ENCODE results near the gene FADS6.

The FADS6 gene, protein sequence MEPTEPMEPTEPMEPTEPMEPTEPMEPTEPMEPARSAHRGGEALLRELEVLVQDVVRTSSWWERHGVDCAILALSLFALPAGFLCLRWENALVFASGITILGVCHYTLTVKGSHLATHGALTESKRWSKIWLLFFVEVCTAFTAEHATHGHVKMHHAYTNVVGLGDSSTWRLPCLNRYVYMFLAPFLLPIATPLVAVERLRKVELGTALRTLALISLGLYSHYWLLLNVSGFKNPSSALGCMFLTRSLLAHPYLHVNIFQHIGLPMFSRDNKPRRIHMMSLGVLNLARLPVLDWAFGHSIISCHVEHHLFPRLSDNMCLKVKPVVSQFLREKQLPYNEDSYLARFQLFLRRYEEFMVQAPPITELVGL

GRCh38 chr17:74892974-74893911, at the start of gene FADS6:
TSS of gene FADS6 (minus strand) at chr17:74893633. CDS start at chr17:74893595, 38 bp downstream.
- Mint-ChIP-seq H3K4me1 (peaks cover 4% of the 10 kb centered on the region), H3K27me3 (peaks cover 82% of the 10 kb centered on the region), H3K9me3 (no peaks in the 10 kb centered on the region), H3K36me3 (no peaks in the 10 kb centered on the region), H3K4me3 (peak within 1 kb of the TSS; percentile 37), H3K27ac (peak within 1 kb of the TSS; percentile 68)
- CTCF ChIA-PET = no interaction called here
- DNase-seq = peak; percentile 32

DNA sequence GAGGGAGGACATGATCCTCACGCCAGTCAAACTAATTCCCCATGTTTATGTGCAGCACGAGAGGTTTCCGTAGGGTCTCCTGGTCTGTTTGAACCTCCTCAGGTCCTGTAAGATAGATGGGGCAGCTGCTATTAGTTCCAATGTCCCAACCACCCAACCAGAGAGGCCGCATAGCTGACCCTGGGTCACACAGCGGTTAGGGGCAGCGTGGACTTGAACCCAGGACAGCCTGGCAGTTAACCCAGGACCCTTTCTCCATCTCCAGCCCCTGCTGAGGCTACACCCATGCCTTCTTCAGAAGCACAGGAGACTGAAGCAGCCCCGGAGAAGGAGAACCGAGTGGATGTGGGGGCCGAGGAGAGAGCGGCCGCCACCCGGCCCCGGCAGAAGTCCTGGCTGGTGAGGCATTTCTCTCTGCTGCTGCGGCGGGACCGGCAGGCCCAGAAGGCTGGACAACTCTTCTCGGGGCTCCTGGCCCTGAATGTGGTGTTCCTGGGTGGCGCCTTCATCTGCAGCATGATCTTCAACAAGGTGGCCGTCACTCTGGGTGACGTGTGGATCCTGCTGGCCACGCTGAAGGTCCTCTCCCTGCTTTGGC, 47.8 kb upstream of the FADS6 start:
- CTCF ChIA-PET = no interaction called here

GRCh38 chr17:74939534-74939933, 46.1 kb upstream of the FADS6 start:
- CTCF ChIA-PET = interaction anchor here (0.9 to 1.2 kb wide), 2 partner anchors 22 to 49 kb away, joined by 3 read pairs; no protein-coding TSS in a partner anchor
- no peak for DNase-seq
- Mint-ChIP-seq H3K4me3 (no peak overlapping the region), H3K36me3 (no peaks in the 10 kb centered on the region), H3K27ac (no peak overlapping the region), H3K9me3 (no peaks in the 10 kb centered on the region), H3K27me3 (peaks cover 96% of the 10 kb centered on the region), H3K4me1 (no peaks in the 10 kb centered on the region)

More for the DNA sequence above, 47.8 kb upstream of the FADS6 start:
- no peaks in the 10 kb centered on the region for H3K4me1 Mint-ChIP-seq
- no peaks in the 10 kb centered on the region for H3K36me3 Mint-ChIP-seq
- no peaks in the 10 kb centered on the region for H3K9me3 Mint-ChIP-seq
- H3K27ac Mint-ChIP-seq = no peak overlapping the region
- DNase-seq = no peak
- H3K27me3 Mint-ChIP-seq = peaks cover 94% of the 10 kb centered on the region
- no peak overlapping the region for H3K4me3 Mint-ChIP-seq

GRCh38 chr17:74938194-74938950, 44.9 kb upstream of the FADS6 start:
- Mint-ChIP-seq H3K9me3 (no peaks in the 10 kb centered on the region), H3K4me3 (no peak overlapping the region), H3K27ac (no peak overlapping the region), H3K36me3 (no peaks in the 10 kb centered on the region), H3K27me3 (peaks cover 96% of the 10 kb centered on the region), H3K4me1 (no peaks in the 10 kb centered on the region)
- CTCF ChIA-PET = interaction anchor here (1.1 to 1.2 kb wide), 2 partner anchors 22 to 23 kb away, joined by 3 read pairs; no protein-coding TSS in a partner anchor
- DNase-seq = no peak

DNA sequence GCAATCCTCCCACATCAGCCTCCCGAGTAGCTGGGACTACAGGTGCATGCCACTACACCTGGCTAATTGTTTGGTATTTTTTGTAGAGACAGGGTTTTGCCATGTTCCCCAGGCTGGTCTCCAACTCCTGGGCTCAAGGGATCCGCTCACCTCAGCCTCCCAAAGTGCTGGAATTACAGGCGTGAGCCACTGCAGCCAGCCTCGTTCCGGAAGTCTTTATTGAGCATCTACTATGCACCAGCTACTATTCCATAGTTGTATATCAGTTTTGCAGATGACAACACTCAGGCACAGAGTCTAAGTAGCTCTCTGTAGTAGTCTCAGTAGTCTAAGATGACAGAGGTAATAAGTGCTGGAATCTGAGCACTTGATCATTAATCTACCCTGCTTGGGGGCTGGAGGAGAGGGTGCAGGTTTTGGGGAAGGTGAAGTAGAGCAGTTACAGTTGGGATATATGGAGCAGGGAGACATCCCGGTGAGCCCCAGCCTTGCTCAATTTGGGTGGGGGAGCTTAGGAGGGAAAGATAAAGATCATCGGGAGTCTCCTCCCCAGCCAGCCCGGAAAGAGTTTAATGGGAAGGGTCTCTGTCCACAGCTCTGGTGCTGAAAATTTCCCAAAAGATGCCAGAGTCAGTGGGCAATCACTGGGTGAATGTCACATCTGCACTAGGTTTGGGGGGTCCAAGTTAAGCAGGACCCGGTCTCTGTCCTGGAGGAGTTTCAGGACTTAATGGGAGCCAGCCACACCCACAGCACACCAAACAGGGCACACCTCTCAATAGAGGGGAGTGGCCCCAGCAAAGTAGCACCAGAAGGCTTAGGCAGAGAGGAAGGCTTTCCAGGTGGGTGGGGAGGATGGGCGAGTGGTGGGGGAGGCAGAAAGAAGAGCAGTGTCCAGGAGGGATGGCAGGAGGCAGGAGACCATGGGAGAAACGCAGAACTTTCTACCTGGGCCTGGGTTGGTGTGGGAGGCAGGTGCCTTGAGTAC, 43.9 kb upstream of the FADS6 start:
- no peak for DNase-seq
- H3K36me3 Mint-ChIP-seq = no peaks in the 10 kb centered on the region
- peaks cover 97% of the 10 kb centered on the region for H3K27me3 Mint-ChIP-seq
- no peak overlapping the region for H3K27ac Mint-ChIP-seq
- CTCF ChIA-PET = interaction anchor here (1.1 kb wide), 1 partner anchor 23 kb away, joined by 3 read pairs; no protein-coding TSS in a partner anchor
- H3K9me3 Mint-ChIP-seq = no peaks in the 10 kb centered on the region
- H3K4me1 Mint-ChIP-seq = no peaks in the 10 kb centered on the region
- H3K4me3 Mint-ChIP-seq = no peak overlapping the region

GRCh38 chr17:74936470-74936799, 43.0 kb upstream of the FADS6 start:
- Mint-ChIP-seq H3K9me3 (no peaks in the 10 kb centered on the region), H3K4me1 (no peaks in the 10 kb centered on the region), H3K36me3 (no peaks in the 10 kb centered on the region), H3K27me3 (peaks cover 96% of the 10 kb centered on the region), H3K4me3 (no peak overlapping the region), H3K27ac (no peak overlapping the region)
- DNase-seq = no peak
- CTCF ChIA-PET = no interaction called here

GRCh38 chr17:74935585-74936469, 42.4 kb upstream of the FADS6 start, which contains the start of gene OTOP3:
TSS of gene OTOP3 (plus strand) at chr17:74935898. CDS start at chr17:74935922, 24 bp downstream.
- Mint-ChIP-seq H3K27me3 (peaks cover 97% of the 10 kb centered on the region), H3K27ac (no peak within 1 kb of the TSS), H3K36me3 (no peaks in the 10 kb centered on the region), H3K4me3 (no peak within 1 kb of the TSS), H3K9me3 (no peaks in the 10 kb centered on the region), H3K4me1 (no peaks in the 10 kb centered on the region)
- CTCF ChIA-PET = no interaction called here
- DNase-seq = no peak

GRCh38 chr17:74935048-74935447, 41.6 kb upstream of the FADS6 start:
- CTCF ChIA-PET = no interaction called here
- DNase-seq = no peak
- Mint-ChIP-seq H3K27me3 (peaks cover 98% of the 10 kb centered on the region), H3K9me3 (no peaks in the 10 kb centered on the region), H3K4me1 (no peaks in the 10 kb centered on the region), H3K36me3 (no peaks in the 10 kb centered on the region), H3K4me3 (no peak overlapping the region), H3K27ac (no peak overlapping the region)

- Mint-ChIP-seq H3K4me1 (no peaks in the 10 kb centered on the region), H3K9me3 (no peaks in the 10 kb centered on the region), H3K4me3 (no peak overlapping the region), H3K36me3 (no peaks in the 10 kb centered on the region), H3K27me3 (peaks cover 97% of the 10 kb centered on the region), H3K27ac (peak overlapping the region; percentile 74)
- CTCF ChIA-PET = no interaction called here
- DNase-seq = no peak
Measured at GRCh38 chr17:74930535-74931036, 37.2 kb upstream of the FADS6 start.

GRCh38 chr17:74928786-74929185, 35.4 kb upstream of the FADS6 start:
- CTCF ChIA-PET = interaction anchor here (0.6 to 11.0 kb wide), 2 partner anchors 31 to 71 kb away, joined by 4 to 152 read pairs; no protein-coding TSS in a partner anchor
- Mint-ChIP-seq H3K27ac (no peak overlapping the region), H3K4me1 (peaks cover 5% of the 10 kb centered on the region), H3K36me3 (no peaks in the 10 kb centered on the region), H3K9me3 (no peaks in the 10 kb centered on the region), H3K27me3 (peaks cover 97% of the 10 kb centered on the region), H3K4me3 (no peak overlapping the region)
- no peak for DNase-seq

DNA sequence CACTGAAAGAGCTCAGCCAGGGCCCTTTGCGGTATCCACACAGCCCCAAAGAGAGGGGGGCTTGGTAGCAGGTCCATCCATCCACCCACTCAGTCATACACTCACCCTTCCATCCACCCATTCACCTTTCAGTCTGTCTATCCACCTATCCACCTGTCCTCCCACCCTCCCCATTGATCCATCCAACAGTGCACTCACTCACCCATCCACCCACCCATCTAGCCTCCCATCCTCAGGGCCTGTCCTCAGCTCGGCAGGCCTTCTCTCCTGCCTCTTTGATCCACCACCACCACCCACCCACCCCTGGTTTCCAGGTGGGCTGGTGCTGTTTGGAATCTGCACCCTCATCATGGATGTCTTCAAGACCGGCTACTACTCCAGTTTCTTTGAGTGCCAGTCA, 31.8 kb upstream of the FADS6 start:
- Mint-ChIP-seq H3K27ac (no peak overlapping the region), H3K9me3 (no peaks in the 10 kb centered on the region), H3K36me3 (no peaks in the 10 kb centered on the region), H3K27me3 (peaks cover 98% of the 10 kb centered on the region), H3K4me1 (peaks cover 5% of the 10 kb centered on the region), H3K4me3 (no peak overlapping the region)
- no peak for DNase-seq
- CTCF ChIA-PET = interaction anchor here (1.0 to 11.0 kb wide), 3 partner anchors 8 to 34 kb away, joined by 4 to 152 read pairs (median 6); no protein-coding TSS in a partner anchor
